ENCODE data around the gene ROCK2. TPM values are rescaled to one million over a fixed set of nuclear protein-coding genes. Genes with fewer than 3 reads are reported as not detected.

Gene ROCK2
- total and polyA plus RNA-seq, 2 of the 8 experiments (the other 6 are each of a cell fraction or from before 2014, with no cell fraction given): 2.7 to 29.0 TPM

DNA sequence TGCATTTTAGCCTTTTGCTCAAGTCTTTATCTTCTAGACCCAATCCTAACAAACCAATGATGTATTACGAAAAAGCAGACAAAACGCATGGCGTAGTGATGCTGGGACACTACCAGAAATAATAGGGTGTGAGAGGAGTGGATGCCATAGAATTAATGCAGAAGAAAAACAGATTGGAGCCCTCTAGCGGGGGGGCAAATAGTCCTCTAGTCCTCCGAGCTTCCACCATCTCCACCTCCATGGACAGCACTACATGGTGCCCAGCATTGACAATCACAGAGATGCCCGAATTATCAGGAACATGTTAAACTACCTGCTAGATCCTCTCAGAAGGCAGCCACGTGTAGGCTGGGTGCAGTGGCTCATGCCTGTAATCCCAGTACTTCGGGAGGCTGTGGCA, 15.4 kb upstream of the ROCK2 start:
- Histone ChIP-seq H3K4me1 (replicated peaks in 1 of 4; ENCODE audit: control insufficient read depth in 3 of 4, insufficient read depth in 4 of 4, low read length in 3 of 4) (no peaks in the 10 kb centered on the region), H4K8ac (ENCODE audit: extremely low read depth, insufficient read depth, low read length) (no peak overlapping the region), H4K5ac (ENCODE audit: insufficient read length, low read depth, low read length) (no peak overlapping the region), H3K23me2 (ENCODE audit: low read depth, low read length) (no peaks in the 10 kb centered on the region), H3K4me3 (ENCODE audit: extremely low read depth in 1 of 4, insufficient read depth in 2 of 4, low read depth in 3 of 4, low read length in 4 of 4) (no peak overlapping the region), H3K36me3 (ENCODE audit: control insufficient read depth in 2 of 4, insufficient read depth in 4 of 4, low read length in 3 of 4) (no peaks in the 10 kb centered on the region), H3K23ac (ENCODE audit: insufficient read length) (no peak overlapping the region), H3K27ac (ENCODE audit: low read depth, low read length) (no peak overlapping the region), H3K79me1 (ENCODE audit: low read depth, low read length) (no peaks in the 10 kb centered on the region), H2BK5ac (ENCODE audit: low read depth, low read length) (no peak overlapping the region), H3K56ac (replicated peaks; ENCODE audit: insufficient read length, low read depth, low read length) (no peak overlapping the region), H4K91ac (replicated peaks; ENCODE audit: insufficient read length, low read length) (no peak overlapping the region), H4K20me1 (replicated peaks in 1 of 2; ENCODE audit: control insufficient read depth in 1 of 2, insufficient read depth in 2 of 2, low read length in 2 of 2) (no peaks in the 10 kb centered on the region), H3K79me2 (ENCODE audit: control insufficient read depth in 1 of 2, insufficient read depth in 2 of 2, low read length in 2 of 2) (no peaks in the 10 kb centered on the region), H3K9me3 (ENCODE audit: insufficient read depth in 2 of 2, low read depth in 1 of 2, low read length in 1 of 2) (no peaks in the 10 kb centered on the region), H3K9ac (replicated peaks in 1 of 4; ENCODE audit: extremely low read depth in 1 of 4, low read depth in 3 of 4, low read length in 3 of 4) (no peak overlapping the region), H2AFZ (ENCODE audit: low read length) (no peak overlapping the region), H3K14ac (ENCODE audit: insufficient read length) (no peak overlapping the region), H3K18ac (ENCODE audit: extremely low read depth, low read length) (no peak overlapping the region), H2AK5ac (ENCODE audit: low read depth, low read length) (no peak overlapping the region), H3K4me2 (ENCODE audit: insufficient read depth in 1 of 2, low read depth in 2 of 2, low read length in 2 of 2) (no peak overlapping the region), H2BK20ac (ENCODE audit: low read length) (no peak overlapping the region), H2BK12ac (ENCODE audit: low read depth, low read length) (no peak overlapping the region), H2BK120ac (replicated peaks; ENCODE audit: low read depth, low read length) (no peak overlapping the region), H3K4ac (replicated peaks; ENCODE audit: insufficient read length, low read depth, low read length) (no peak overlapping the region), H2BK15ac (ENCODE audit: low read length) (no peak overlapping the region), H3K27me3 (replicated peaks in 1 of 4; ENCODE audit: control insufficient read depth in 3 of 4, extremely low read depth in 1 of 4, insufficient read depth in 3 of 4, low read length in 3 of 4) (no peaks in the 10 kb centered on the region)
- FAIRE-seq: no peak
- 86% methylated on average over 8 of the region's 8 CpGs; no CpG with 5 or more reads in 1 of the 2 experiments for whole genome bisulfite sequencing, 2 experiments (ENCODE audit: extremely low coverage in 1 of 2, insufficient coverage in 1 of 2, insufficient read length in 1 of 2, insufficient replicate concordance in 2 of 2, low coverage in 1 of 2, low lambda C conversion rate in 2 of 2, missing lambda C conversion rate in 1 of 2)
- DNase-seq (ENCODE audit: low read depth in 1 of 2, low spot score in 2 of 2): no peak
- ChIA-PET CTCF (ENCODE audit: partially characterized antibody) (interaction anchor here (0.6 to 1.0 kb wide), 3 partner anchors 52 to 227 kb away, joined by 3 to 4 read pairs (median 3); a partner anchor contains a TSS), POLR2A (ENCODE audit: partially characterized antibody) (no interaction called here)
- no peak for TF ChIP-seq TEAD4 (IDR thresholded peaks at IDR 0.05; ENCODE audit: low read depth, low read length)
- TF ChIP-seq YY1 (IDR thresholded peaks at IDR 0.05; ENCODE audit: low read depth, low read length): no peak
- TF ChIP-seq RNF2 (IDR thresholded peaks at IDR 0.05; ENCODE audit: borderline replicate concordance, low read depth, low read length, missing control alignments, poor library complexity, severe bottlenecking): no peak
- TF ChIP-seq POLR2AphosphoS5 (IDR thresholded peaks at IDR 0.05; ENCODE audit: low read depth, low read length): no peak
- no peak for TF ChIP-seq NRF1 (IDR thresholded peaks at IDR 0.05; ENCODE audit: low read depth, low read length)
- TF ChIP-seq TCF12 (IDR thresholded peaks at IDR 0.05; ENCODE audit: low read depth, low read length): no peak
- TF ChIP-seq MAFK (IDR thresholded peaks at IDR 0.05; ENCODE audit: low read depth, low read length): no peak
- TF ChIP-seq, protein P1, sequence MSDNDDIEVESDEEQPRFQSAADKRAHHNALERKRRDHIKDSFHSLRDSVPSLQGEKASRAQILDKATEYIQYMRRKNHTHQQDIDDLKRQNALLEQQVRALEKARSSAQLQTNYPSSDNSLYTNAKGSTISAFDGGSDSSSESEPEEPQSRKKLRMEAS (IDR thresholded peaks at IDR 0.05): no peak
- no peak for TF ChIP-seq CHD2 (IDR thresholded peaks at IDR 0.05; ENCODE audit: low read length)

Measured in H1 (cell line).